Stimulated activated naive CD8-positive, alpha-beta T cell treated with anti-CD3 and anti-CD28 coated beads, Interleukin-15, amount 100 ng/mL, for 72 hours (primary cell): ENCODE results near the gene CD52.

Experiments
- ATAC-seq: fragments of 150-1000 bp; cut with Tn5 transposase; 2 replicates; pipeline ENCODE4 v1.10.0; 2021; ENCODE audit warnings: mild to moderate bottlenecking, moderate library complexity
- DNase-seq, 2 donors: peaks; one replicate each; pipeline ENCODE4 v3.0.0; 2021 to 2022
- H3K27ac Mint-ChIP-seq, 2 donors: one replicate each; pipeline ENCODE4 v1.8.0; 2022; ENCODE audit warnings: mild to moderate bottlenecking in 2 of 2, mixed read lengths in 2 of 2, moderate library complexity in 2 of 2
- H3K27me3 Mint-ChIP-seq: one replicate; pipeline ENCODE4 v1.8.0; 2022; ENCODE audit warnings: mixed read lengths
- H3K4me1 Mint-ChIP-seq: one replicate; pipeline ENCODE4 v1.8.0; 2022; ENCODE audit warnings: mild to moderate bottlenecking, mixed read lengths
- H3K4me3 Mint-ChIP-seq, 2 donors: one replicate each; pipeline ENCODE4 v1.8.0; 2022; ENCODE audit warnings: mild to moderate bottlenecking in 2 of 2, mixed read lengths in 2 of 2, moderate library complexity in 1 of 2
- H3K9me3 Mint-ChIP-seq, 2 donors: one replicate each; pipeline ENCODE4 v1.8.0; 2022; ENCODE audit warnings: mixed read lengths in 2 of 2

Gene CD52

DNA sequence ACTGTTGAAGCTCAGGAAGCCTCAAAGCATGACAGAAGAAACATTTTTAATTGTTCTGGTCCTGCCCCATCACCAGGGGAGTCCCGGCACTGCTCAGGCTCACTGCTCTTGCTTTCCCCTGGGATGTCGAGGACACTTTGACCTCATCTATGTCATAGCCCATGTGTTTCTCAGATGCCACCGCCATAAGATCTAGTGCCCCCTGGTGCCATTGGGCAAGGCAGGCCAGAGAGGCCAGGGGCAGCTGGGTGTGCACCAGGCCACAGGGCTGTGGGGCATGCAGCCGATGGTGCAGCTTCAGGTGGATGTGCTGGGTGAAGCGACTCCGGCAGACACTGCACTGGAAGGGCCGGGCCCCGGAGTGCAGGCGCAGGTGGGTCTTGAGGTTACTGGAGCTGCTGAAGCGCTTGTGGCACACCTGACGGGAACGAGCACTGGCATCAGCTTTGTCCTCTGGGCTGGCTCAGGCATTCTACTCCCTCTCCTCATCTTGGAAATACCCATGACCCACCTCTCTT is 43.9 kb downstream of the CD52 start:
- Mint-ChIP-seq H3K27me3 (peaks cover 54% of the 10 kb centered on the region), H3K4me1 (peaks cover 73% of the 10 kb centered on the region), H3K9me3 (no peaks in the 10 kb centered on the region), H3K4me3 (peak overlapping the region in 1 of 2 donors; percentile 92), H3K27ac (peak overlapping the region in 1 of 2 donors; percentile 70)
- DNase-seq: no peak
- ATAC-seq: no peak

DNA sequence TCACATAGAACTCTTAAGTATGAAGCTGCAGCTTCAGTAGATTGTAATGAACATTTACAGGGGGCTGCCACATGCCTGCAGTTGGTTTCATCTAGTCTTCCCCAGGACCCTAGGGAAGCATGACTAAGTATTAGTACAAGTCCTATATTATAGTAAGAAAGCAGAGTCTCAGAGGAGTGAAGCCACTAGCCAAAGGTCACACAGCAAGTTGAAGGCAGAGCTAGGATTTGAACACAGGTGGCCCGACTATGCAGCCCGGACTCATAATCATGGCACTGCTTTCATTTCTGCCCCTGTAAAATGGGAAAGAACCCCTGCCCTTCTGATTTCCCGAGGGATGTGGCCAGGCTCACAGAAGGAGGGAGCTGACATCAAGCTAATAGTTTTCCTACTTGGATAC is 44.6 kb downstream of the CD52 start:
- H3K27ac Mint-ChIP-seq: no peak overlapping the region
- ATAC-seq: no peak
- H3K27me3 Mint-ChIP-seq: peaks cover 54% of the 10 kb centered on the region
- H3K4me3 Mint-ChIP-seq: no peak overlapping the region
- no peak for DNase-seq
- H3K4me1 Mint-ChIP-seq: peaks cover 73% of the 10 kb centered on the region
- H3K9me3 Mint-ChIP-seq: no peaks in the 10 kb centered on the region

DNA sequence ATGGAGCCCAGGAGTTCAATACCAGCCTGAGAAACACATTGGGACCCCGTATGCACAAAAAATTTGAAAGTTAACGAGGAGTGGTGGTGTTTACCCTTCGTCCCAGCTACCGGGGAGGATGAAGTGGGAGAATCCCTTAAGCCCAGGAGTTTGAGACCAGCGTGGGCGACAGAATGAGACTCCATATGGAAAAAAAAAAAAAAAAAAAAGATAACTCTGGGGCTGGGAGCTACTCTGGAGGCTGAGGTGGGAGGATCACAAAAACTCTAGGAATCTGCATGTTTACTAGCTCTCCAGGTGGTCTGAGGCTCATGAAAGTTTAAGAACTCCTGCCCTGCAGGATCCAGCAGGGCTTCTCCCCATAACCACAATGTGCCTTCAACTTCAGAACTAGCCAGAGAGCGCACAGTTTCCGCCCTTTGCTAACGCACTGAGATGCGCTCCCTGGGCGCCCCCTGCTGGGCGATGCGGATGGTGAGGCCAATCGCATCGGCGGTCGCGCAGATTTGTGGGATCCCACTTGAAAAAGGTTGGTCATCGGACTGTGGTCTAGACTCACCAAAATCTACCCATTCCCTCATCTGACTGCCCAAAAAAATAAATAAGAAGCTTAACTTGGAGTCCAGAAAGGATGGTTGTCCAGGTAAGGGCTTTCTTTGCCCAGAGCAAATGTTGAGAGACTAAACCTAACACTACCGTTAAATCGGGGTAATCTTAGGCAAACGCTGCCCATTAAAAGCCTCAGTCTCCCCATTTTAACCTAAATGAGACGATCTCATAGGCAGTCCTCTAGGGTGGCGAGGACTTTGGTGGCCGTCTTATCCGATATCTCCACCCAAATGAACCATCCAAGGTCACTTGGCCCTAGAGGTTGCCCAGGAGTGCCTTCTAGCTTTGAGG is 46.0 kb downstream of the CD52 start:
- peaks cover 60% of the 10 kb centered on the region for H3K4me1 Mint-ChIP-seq
- peaks cover 54% of the 10 kb centered on the region for H3K27me3 Mint-ChIP-seq
- no peak overlapping the region for H3K4me3 Mint-ChIP-seq
- H3K27ac Mint-ChIP-seq: no peak overlapping the region
- peak; percentile 84 to 86 for DNase-seq
- ATAC-seq: peak; percentile 85
- no peaks in the 10 kb centered on the region for H3K9me3 Mint-ChIP-seq

DNA sequence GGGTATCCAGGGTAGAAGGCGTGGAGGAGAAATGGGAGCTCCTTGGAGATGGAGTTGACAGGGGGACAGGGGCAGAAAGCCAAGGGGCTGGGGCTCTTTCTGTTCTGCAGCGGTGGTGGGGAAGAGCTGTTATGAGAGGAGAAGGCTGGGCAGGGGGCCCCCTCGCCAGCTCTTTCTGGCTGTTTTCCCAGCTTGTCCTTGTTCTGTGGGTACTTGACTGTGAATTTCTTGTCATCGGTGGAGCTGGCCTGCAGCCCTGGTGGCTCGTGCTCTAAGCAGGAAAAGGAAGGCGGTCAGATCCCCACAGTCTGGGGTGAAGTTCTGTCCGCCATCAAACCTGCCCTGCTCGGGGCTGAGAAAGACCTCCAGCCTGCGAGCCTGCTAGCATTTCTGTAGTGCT is 47.2 kb downstream of the CD52 start:
- no peak overlapping the region for H3K4me3 Mint-ChIP-seq
- no peak for DNase-seq
- no peak overlapping the region for H3K27ac Mint-ChIP-seq
- H3K27me3 Mint-ChIP-seq: peaks cover 47% of the 10 kb centered on the region
- H3K9me3 Mint-ChIP-seq: no peaks in the 10 kb centered on the region
- ATAC-seq: no peak
- peaks cover 54% of the 10 kb centered on the region for H3K4me1 Mint-ChIP-seq

DNA sequence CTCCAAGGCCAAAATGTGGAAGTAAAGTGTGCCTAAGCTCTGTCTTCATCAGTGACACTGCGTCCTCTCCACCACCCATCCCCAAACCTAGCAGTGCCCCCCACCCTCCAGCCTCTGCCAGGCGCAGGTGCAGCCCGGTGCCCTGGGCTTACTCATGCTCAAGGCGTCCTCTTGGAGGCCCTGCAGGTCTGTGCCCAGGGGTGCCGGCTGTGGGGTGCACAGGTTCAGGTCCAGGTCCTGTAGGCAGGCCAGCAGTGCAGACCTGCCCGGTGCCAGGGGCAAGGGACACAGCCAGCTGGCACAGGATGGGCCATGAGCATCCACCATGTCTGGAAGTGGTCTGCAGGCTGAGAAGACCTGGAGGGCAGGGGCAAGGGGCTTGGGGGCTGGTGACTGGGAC is 49.7 kb downstream of the CD52 start:
- Mint-ChIP-seq H3K27me3 (peaks cover 22% of the 10 kb centered on the region), H3K4me1 (peaks cover 54% of the 10 kb centered on the region), H3K9me3 (peaks cover 0 to 8% of the 10 kb centered on the region in 2 donors), H3K4me3 (no peak overlapping the region), H3K27ac (peak overlapping the region in 1 of 2 donors; percentile 79)
- ATAC-seq (no peak), DNase-seq (no peak)

DNA sequence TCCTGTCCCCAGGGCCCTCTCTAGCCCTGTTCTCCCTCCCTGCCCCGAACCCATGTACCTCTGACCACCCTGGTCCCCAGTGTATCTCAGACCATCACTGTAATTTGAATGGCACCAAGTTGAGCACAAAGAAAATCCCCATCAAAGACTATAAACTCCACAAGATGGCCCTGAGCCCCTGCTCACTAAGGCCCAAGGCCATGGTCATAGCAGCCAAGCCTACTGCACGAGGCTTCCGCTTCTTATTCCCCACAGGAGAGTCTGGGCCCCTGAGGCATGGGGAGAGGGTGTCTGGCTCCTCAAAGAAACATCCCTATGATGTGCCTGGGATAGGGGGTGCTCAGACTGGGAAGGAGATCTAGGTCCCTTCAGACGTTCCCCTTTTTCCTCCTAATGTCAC is 50.2 kb downstream of the CD52 start:
- DNase-seq: no peak

DNA sequence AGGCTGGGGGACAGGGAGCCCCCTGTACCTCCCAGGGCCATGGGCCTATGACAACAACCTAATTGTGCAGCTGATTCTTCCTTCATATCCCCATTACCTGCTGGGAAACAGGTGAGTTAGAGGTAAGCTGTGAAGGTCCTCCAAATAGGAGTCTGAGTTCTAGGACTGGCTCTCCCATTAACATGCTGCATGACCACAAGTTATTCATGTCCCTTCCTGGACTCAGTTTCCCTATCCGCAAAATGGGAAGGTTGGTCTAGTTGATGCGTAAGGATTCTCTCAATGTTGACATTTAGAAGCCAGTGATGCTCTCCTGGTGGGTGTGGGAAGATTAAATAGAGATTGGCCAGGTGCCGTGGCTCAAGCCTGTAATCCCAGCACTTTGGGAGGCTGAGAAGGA is 50.7 kb downstream of the CD52 start:
- Mint-ChIP-seq H3K4me1 (peaks cover 58% of the 10 kb centered on the region), H3K27me3 (peaks cover 14% of the 10 kb centered on the region), H3K27ac (no peak overlapping the region), H3K4me3 (no peak overlapping the region), H3K9me3 (peaks cover 0 to 8% of the 10 kb centered on the region in 2 donors)
- ATAC-seq (no peak), DNase-seq (no peak)

More for the DNA sequence above, 50.2 kb downstream of the CD52 start:
- no peak for ATAC-seq
- Mint-ChIP-seq H3K4me1 (peaks cover 58% of the 10 kb centered on the region), H3K9me3 (peaks cover 0 to 8% of the 10 kb centered on the region in 2 donors), H3K27ac (peak overlapping the region in 1 of 2 donors; percentile 38), H3K27me3 (peaks cover 18% of the 10 kb centered on the region), H3K4me3 (no peak overlapping the region)
